DND-41 (cell line): ENCODE data around the gene CELF5.

ENCODE experiments used
- CTCF ChIP-seq: IDR thresholded peaks from 2 replicates; pipeline ENCODE4 v1.5.1; 2012; ENCODE audit warnings: borderline replicate concordance, low read length, moderate library complexity, mild to moderate bottlenecking; ENCODE audit not compliant: poor library complexity, severe bottlenecking; ENCODE audit errors: extremely low read depth
- EZH2 ChIP-seq: IDR thresholded peaks from 3 replicates; pipeline ENCODE4 v1.6.1; 2012; ENCODE audit warnings: borderline replicate concordance, low read depth, mild to moderate bottlenecking, moderate library complexity, low read length, inconsistent platforms; ENCODE audit not compliant: severe bottlenecking

GRCh38 chr19:3310280-3310679 is 85.8 kb downstream of the CELF5 start:
- TF ChIP-seq CTCF (no peak), EZH2 (no peak)
